Skeletal muscle tissue (tissue), 4 donors: Measurements from ENCODE around the gene TTC33. TPM values are rescaled to one million over a fixed set of nuclear protein-coding genes. Genes with fewer than 3 reads are reported as not detected.

ENCODE experiments used
- H3K27ac ChIP-seq: one replicate; pipeline ENCODE4 v1.7.0; 2013; ENCODE audit warnings: mild to moderate bottlenecking, low read depth, low read length, inconsistent platforms
- H3K27me3 ChIP-seq, 3 donors: one replicate each; pipeline ENCODE4 v1.7.0; 2013; ENCODE audit warnings: low read length in 3 of 3; ENCODE audit not compliant: control insufficient read depth in 3 of 3, insufficient read depth in 3 of 3
- H3K36me3 ChIP-seq, 3 donors: one replicate each; pipeline ENCODE4 v1.7.0; 2013; ENCODE audit warnings: low read length in 3 of 3; ENCODE audit not compliant: control insufficient read depth in 3 of 3, insufficient read depth in 3 of 3
- H3K4me1 ChIP-seq, 3 donors: one replicate each; pipeline ENCODE4 v1.7.0; 2013; ENCODE audit warnings: low read length in 3 of 3, mild to moderate bottlenecking in 3 of 3; ENCODE audit not compliant: control insufficient read depth in 3 of 3, insufficient read depth in 3 of 3
- H3K4me3 ChIP-seq, 3 donors: one replicate each; pipeline ENCODE4 v1.7.0; 2013; ENCODE audit warnings: low read length in 3 of 3
- H3K9ac ChIP-seq, 3 donors: one replicate each; pipeline ENCODE4 v1.7.0; 2013; ENCODE audit warnings: low read length in 3 of 3, mild to moderate bottlenecking in 3 of 3, moderate library complexity in 2 of 3, low read depth in 1 of 3
- H3K9me3 ChIP-seq, 3 donors: one replicate each; pipeline ENCODE4 v1.7.0; 2013; ENCODE audit warnings: low read length in 3 of 3; ENCODE audit not compliant: control insufficient read depth in 3 of 3
- total RNA-seq: library from RNA; depleted of rRNA; stranded (reverse); fragments of >200 nt; gene quantifications from one replicate; pipeline ENCODE4 v1.2.3, GENCODE V29; 2014
- donor health status: Osteomylitis.

Gene TTC33
- total RNA-seq, 1 donor from 2014 or later: 17.2 TPM

DNA sequence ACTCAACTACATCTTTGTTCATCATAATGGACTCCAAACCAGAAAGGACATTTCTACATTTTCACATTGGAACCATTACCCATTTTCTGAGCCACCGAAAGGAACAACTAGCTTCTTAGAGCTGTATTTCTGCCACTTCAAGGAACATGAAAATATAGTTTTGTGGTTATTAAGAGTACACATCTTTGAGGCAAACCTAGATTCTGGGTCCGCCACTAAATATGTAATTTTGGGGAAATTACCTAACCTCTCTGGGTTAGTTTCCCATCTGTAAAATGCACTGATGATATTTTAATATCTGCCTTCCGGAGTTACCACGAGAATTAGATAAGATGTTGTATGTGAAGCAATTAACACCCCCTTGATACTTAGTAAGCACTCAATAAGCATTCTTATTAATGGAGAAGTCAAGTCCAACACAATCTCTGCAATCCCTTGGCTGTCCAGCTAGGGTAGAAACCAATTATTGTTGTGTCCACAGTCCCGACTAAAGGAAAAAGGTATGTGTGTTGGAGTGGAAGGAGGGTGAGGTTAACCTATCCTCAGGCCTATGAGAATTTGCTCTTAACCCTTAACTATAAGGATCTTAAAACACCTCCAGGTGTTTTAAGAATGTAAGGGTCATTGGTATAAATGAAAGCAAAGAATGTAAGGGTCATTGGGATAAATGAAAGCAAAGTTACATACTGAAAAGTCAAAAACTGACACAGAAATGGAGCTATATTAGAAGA lies 170.1 kb downstream of the TTC33 start:
- Histone ChIP-seq H3K4me1 (no peaks in the 10 kb centered on the region), H3K9ac (no peak overlapping the region), H3K27ac (no peak overlapping the region), H3K36me3 (no peaks in the 10 kb centered on the region), H3K9me3 (no peaks in the 10 kb centered on the region), H3K27me3 (no peaks in the 10 kb centered on the region), H3K4me3 (no peak overlapping the region)

DNA sequence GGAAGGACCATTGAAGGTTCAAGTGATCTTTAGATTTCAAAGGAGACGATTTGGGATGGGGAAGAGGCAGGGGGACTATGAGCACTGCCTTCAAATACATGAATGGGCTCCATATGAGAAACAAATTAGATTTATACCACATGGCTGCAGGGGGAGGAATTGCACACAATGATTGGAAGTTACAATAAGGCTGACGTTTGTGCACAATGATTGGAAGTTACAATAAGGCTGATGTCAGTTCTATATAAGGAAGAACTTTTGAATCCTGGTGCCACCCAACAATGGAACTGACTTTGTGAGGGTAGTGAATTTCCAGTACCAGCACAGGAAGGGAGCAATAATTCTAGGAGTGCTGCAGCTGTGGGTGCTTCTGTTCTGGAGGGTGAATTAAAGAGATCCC lies 171.7 kb downstream of the TTC33 start:
- Histone ChIP-seq H3K9ac (no peak overlapping the region), H3K4me3 (no peak overlapping the region), H3K36me3 (no peaks in the 10 kb centered on the region), H3K9me3 (no peaks in the 10 kb centered on the region), H3K4me1 (no peaks in the 10 kb centered on the region), H3K27me3 (no peaks in the 10 kb centered on the region), H3K27ac (no peak overlapping the region)

DNA sequence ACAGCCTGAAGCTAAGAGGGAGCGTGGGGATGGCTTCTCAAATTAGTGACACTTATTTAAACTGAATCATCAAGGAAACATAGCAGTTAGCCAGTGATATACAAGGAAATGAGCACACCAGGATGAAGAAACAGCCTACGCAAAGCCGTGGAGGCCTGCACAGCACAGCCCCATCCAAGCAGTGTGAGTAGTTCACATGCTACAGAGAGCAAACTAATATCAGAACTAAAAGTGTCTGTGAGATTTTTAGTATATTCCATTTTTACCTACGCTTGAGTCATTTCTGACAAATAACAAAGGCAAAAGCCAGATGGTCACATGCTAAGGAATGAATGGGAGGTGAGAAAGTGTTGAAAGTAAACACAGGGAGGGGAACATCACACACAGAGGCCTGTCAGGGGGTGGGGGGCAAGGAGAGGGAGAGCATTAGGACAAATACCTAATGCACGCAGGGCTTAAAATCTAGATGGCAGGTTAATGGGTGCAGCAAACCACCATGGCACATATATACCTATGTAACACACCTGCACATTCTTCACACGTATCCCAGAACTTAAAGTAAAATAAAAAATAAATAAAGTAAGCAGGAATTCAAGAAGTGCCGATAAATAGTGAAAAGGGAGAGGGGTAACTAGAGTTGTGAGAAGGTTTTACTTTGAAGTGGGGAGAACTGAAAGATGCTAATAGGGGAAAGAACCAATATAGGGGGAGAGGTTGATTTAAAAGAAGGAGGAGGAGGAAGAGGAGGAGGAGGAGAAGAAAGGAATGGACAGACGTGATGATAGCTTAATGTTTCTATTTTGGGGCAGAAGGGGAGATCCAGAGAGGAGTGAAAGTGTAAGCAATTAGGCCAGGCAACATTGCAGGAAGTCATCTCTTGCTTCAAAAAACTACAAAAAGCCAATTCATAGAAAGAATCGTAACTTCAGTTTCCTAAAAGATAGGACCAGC lies 177.0 kb downstream of the TTC33 start:
- no peak overlapping the region for H3K27ac ChIP-seq
- H3K9ac ChIP-seq: no peak overlapping the region

DNA sequence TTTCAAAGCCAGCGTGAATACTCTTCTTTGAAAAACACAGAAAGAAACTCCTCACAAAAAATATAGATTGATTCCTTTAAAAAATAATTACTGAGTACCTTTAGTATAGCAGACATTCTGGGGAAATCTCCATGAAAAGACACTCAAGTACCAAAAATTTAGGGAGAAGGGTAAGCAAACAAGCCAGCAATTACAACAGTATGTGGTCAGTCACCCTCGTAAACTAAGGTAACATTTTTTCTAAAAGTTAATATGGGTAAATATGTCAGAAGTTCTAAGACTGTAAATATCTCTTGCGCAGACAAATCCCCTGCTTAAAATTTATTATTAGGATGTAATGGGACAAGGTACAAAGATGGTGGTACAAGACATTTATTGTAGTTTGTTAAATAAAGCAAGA lies 178.0 kb downstream of the TTC33 start:
- Histone ChIP-seq H3K9me3 (no peaks in the 10 kb centered on the region), H3K27ac (no peak overlapping the region), H3K9ac (no peak overlapping the region), H3K36me3 (no peaks in the 10 kb centered on the region), H3K4me1 (no peaks in the 10 kb centered on the region), H3K27me3 (no peaks in the 10 kb centered on the region), H3K4me3 (no peak overlapping the region)

More for the DNA sequence above, 177.0 kb downstream of the TTC33 start:
- H3K36me3 ChIP-seq: no peaks in the 10 kb centered on the region
- H3K4me1 ChIP-seq: no peaks in the 10 kb centered on the region
- no peaks in the 10 kb centered on the region for H3K27me3 ChIP-seq
- no peak overlapping the region for H3K4me3 ChIP-seq
- H3K9me3 ChIP-seq: no peaks in the 10 kb centered on the region

DNA sequence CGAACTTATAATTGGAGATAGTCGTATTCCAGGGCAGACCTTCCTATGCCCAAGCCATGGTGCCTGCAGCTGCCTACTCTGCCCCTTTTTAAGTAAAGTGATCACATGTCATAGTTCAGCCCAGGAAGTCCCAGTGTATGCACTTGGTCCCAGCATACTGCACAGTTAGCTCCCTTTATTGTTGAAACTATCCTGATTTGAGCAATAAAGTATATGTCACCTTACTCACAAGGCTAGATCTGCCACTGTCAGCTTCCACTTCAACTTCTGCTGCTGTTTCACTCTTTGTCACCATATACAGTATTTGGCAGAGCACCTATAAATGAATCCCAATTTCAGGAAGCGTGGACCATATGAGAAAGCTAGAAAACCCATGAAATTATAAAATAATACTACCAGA lies 179.8 kb downstream of the TTC33 start:
- Histone ChIP-seq H3K9me3 (no peaks in the 10 kb centered on the region), H3K9ac (no peak overlapping the region), H3K4me3 (no peak overlapping the region), H3K27ac (no peak overlapping the region), H3K27me3 (no peaks in the 10 kb centered on the region), H3K4me1 (no peaks in the 10 kb centered on the region), H3K36me3 (no peaks in the 10 kb centered on the region)

DNA sequence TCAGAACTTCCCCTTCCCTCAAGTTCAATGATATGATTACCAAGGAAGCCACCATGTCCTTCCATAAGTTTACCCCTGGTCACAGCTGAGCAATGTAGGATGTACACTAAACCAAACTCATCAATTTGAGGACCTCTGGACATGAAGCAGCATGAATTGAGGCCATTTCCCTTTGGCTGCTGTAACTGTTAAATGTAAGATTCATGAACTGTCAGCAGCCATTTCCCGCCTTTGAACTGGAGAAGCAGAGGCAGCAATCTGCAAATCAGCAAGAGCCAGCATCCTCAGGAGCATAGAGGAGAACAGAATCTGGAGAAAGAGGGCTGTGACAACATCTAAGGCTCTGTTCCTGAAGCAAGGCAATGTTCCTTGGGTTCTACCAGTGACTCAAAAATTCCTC lies 180.3 kb downstream of the TTC33 start:
- H3K4me1 ChIP-seq: no peaks in the 10 kb centered on the region
- H3K36me3 ChIP-seq: no peaks in the 10 kb centered on the region
- H3K9ac ChIP-seq: no peak overlapping the region
- H3K4me3 ChIP-seq: no peak overlapping the region
- no peaks in the 10 kb centered on the region for H3K27me3 ChIP-seq
- no peaks in the 10 kb centered on the region for H3K9me3 ChIP-seq
- H3K27ac ChIP-seq: no peak overlapping the region

DNA sequence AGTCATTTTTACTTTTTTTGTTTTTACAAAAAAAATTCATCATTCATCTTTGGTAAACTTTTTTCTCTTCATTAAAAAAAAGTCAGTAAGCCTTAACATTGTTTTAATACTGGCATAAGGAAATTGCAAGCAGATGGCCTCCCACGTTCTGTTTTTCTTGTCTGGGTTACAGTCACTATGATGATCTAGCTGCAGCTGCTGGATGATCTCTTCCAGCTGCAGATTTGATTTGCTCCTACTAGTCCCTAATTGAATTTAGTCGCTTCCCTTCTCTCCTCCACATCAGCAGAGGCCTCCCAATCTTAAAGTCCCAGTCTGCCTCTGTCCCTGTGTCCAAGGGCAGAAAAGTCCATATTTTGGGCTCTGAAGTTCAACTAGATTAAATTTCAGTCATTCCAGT lies 182.8 kb downstream of the TTC33 start:
- Histone ChIP-seq H3K9me3 (no peaks in the 10 kb centered on the region), H3K4me1 (no peaks in the 10 kb centered on the region), H3K36me3 (no peaks in the 10 kb centered on the region), H3K9ac (no peak overlapping the region), H3K27ac (no peak overlapping the region), H3K27me3 (no peaks in the 10 kb centered on the region), H3K4me3 (no peak overlapping the region)

DNA sequence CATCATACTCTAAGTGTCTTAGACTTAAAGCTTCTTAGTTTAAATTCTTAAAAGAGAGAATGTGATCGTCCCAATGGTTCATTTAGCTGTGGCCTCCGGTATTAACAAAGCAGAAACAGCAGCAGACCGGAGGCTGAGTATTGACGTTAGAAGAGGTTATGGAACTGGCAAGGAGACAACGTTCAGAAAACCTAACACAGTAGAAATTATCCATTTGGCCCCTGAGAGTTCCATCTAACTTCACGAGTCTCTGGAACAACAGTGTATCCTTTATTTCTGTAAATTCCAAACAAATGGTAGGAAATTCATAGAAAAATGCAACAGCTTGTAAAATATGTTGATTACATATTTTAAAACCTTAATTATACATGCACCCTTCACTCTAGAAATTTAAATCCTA lies 183.4 kb downstream of the TTC33 start:
- peak overlapping the region; percentile 29 for H3K27ac ChIP-seq
- H3K4me1 ChIP-seq: no peaks in the 10 kb centered on the region
- no peaks in the 10 kb centered on the region for H3K36me3 ChIP-seq
- H3K4me3 ChIP-seq: no peak overlapping the region
- H3K9ac ChIP-seq: no peak overlapping the region
- H3K27me3 ChIP-seq: no peaks in the 10 kb centered on the region
- no peaks in the 10 kb centered on the region for H3K9me3 ChIP-seq

DNA sequence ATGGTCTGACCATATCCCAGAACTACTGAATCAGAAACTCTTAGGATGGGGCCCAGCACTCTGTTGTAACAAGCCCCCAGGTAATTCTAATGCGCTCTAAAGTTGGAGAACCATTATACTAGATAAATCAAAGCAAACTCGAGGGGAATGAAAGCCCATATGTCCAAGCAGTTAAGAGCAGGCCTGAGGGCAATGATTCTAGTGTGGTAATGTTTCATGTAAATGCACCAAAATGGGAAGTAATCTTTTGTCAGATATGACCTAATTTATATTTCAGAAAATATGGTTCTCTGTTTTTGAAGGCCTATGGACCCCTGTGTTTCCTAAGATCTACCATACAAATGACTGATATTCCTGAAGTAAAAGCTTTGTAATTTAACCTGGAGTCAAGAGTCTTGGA lies 184.0 kb downstream of the TTC33 start:
- no peaks in the 10 kb centered on the region for H3K27me3 ChIP-seq
- peak overlapping the region; percentile 29 for H3K27ac ChIP-seq

More for the DNA sequence above, 184.0 kb downstream of the TTC33 start:
- Histone ChIP-seq H3K9me3 (no peaks in the 10 kb centered on the region), H3K4me3 (no peak overlapping the region), H3K36me3 (no peaks in the 10 kb centered on the region), H3K4me1 (no peaks in the 10 kb centered on the region), H3K9ac (no peak overlapping the region)
